Parathyroid adenoma (tissue), 2 donors: ENCODE measurements around the gene MAGI2.

ENCODE experiments used
- H2AFZ ChIP-seq: fragments of 300-600 bp; sonication (generic); one replicate; pipeline ENCODE4 v1.7.0; 2017; ENCODE audit warnings: antibody characterized with exemption, mild to moderate bottlenecking
- H3K27ac ChIP-seq: fragments of 300-600 bp; sonication (generic); one replicate; pipeline ENCODE4 v1.7.0; 2017
- H3K27me3 ChIP-seq: fragments of 300-600 bp; sonication (generic); one replicate; pipeline ENCODE4 v1.7.0; 2017; ENCODE audit warnings: low read length; ENCODE audit not compliant: control insufficient read depth, insufficient read depth
- H3K36me3 ChIP-seq: fragments of 300-600 bp; sonication (generic); one replicate; pipeline ENCODE4 v1.7.0; 2017; ENCODE audit warnings: low read length; ENCODE audit not compliant: control insufficient read depth, insufficient read depth
- H3K4me1 ChIP-seq: fragments of 300-600 bp; sonication (generic); one replicate; pipeline ENCODE4 v1.7.0; 2017; ENCODE audit warnings: control low read depth
- H3K4me2 ChIP-seq: fragments of 300-600 bp; sonication (generic); one replicate; pipeline ENCODE4 v1.7.0; 2017; ENCODE audit warnings: low read length
- H3K4me3 ChIP-seq: fragments of 300-600 bp; sonication (generic); one replicate; pipeline ENCODE4 v1.7.0; 2017; ENCODE audit warnings: low read depth, low read length
- H3K79me2 ChIP-seq: fragments of 300-600 bp; sonication (generic); one replicate; pipeline ENCODE4 v1.7.0; 2017; ENCODE audit warnings: control low read depth
- H3K9ac ChIP-seq: fragments of 300-600 bp; sonication (generic); one replicate; pipeline ENCODE4 v1.7.0; 2017; ENCODE audit warnings: mild to moderate bottlenecking
- H3K9me3 ChIP-seq: fragments of 300-600 bp; sonication (generic); one replicate; pipeline ENCODE4 v1.7.0; 2017; ENCODE audit warnings: low read length; ENCODE audit not compliant: control insufficient read depth
- CTCF ChIP-seq: fragments of 300-600 bp; sonication (generic); IDR thresholded peaks from one replicate; pipeline ENCODE4 v1.7.0; 2017; ENCODE audit warnings: antibody characterized with exemption, mild to moderate bottlenecking
- donor health status: primary hyperparathyroidism.

MAGI2 gene

GRCh38 chr7:79290841-79291497 lies 162.5 kb downstream of the MAGI2 start:
- no peaks in the 10 kb centered on the region for H3K36me3 ChIP-seq

GRCh38 chr7:79290398-79290797 lies 163.1 kb downstream of the MAGI2 start:
- Histone ChIP-seq H3K36me3 (no peaks in the 10 kb centered on the region), H3K9me3 (no peaks in the 10 kb centered on the region), H3K27me3 (no peaks in the 10 kb centered on the region), H3K79me2 (no peaks in the 10 kb centered on the region), H2AFZ (no peak overlapping the region), H3K27ac (no peak overlapping the region), H3K9ac (no peak overlapping the region), H3K4me1 (no peaks in the 10 kb centered on the region), H3K4me2 (no peak overlapping the region), H3K4me3 (no peak overlapping the region)
- no peak for TF ChIP-seq CTCF

More at GRCh38 chr7:79290841-79291497, 162.5 kb downstream of the MAGI2 start:
- no peak overlapping the region for H3K4me2 ChIP-seq
- H3K9me3 ChIP-seq: no peaks in the 10 kb centered on the region
- no peak overlapping the region for H2AFZ ChIP-seq
- no peaks in the 10 kb centered on the region for H3K4me1 ChIP-seq
- no peak overlapping the region for H3K4me3 ChIP-seq
- no peaks in the 10 kb centered on the region for H3K79me2 ChIP-seq
- no peak for TF ChIP-seq CTCF
- H3K27me3 ChIP-seq: no peaks in the 10 kb centered on the region
- no peak overlapping the region for H3K27ac ChIP-seq
- H3K9ac ChIP-seq: no peak overlapping the region

- H3K9ac ChIP-seq: no peak overlapping the region
- H3K4me3 ChIP-seq: no peak overlapping the region
- H3K9me3 ChIP-seq: no peaks in the 10 kb centered on the region
- no peaks in the 10 kb centered on the region for H3K4me1 ChIP-seq
- H2AFZ ChIP-seq: no peak overlapping the region
- TF ChIP-seq CTCF: no peak
- no peaks in the 10 kb centered on the region for H3K36me3 ChIP-seq
- H3K27me3 ChIP-seq: no peaks in the 10 kb centered on the region
- no peak overlapping the region for H3K4me2 ChIP-seq
- H3K27ac ChIP-seq: no peak overlapping the region
- H3K79me2 ChIP-seq: no peaks in the 10 kb centered on the region
Observed at GRCh38 chr7:79288655-79289054, 164.8 kb downstream of the MAGI2 start.

- no peak for TF ChIP-seq CTCF
- no peaks in the 10 kb centered on the region for H3K79me2 ChIP-seq
- H3K4me2 ChIP-seq: no peak overlapping the region
- H3K27me3 ChIP-seq: no peaks in the 10 kb centered on the region
- H3K9me3 ChIP-seq: no peaks in the 10 kb centered on the region
- no peak overlapping the region for H3K27ac ChIP-seq
- no peaks in the 10 kb centered on the region for H3K4me1 ChIP-seq
- no peaks in the 10 kb centered on the region for H3K36me3 ChIP-seq
- H3K9ac ChIP-seq: no peak overlapping the region
- H3K4me3 ChIP-seq: no peak overlapping the region
- no peak overlapping the region for H2AFZ ChIP-seq
Observed at GRCh38 chr7:79287981-79288380, 165.5 kb downstream of the MAGI2 start.

GRCh38 chr7:79286181-79286580 lies 167.3 kb downstream of the MAGI2 start:
- Histone ChIP-seq H2AFZ (no peak overlapping the region), H3K27ac (no peak overlapping the region), H3K4me1 (no peaks in the 10 kb centered on the region), H3K9me3 (no peaks in the 10 kb centered on the region), H3K79me2 (no peaks in the 10 kb centered on the region), H3K9ac (no peak overlapping the region), H3K4me2 (no peak overlapping the region), H3K36me3 (no peaks in the 10 kb centered on the region), H3K4me3 (no peak overlapping the region), H3K27me3 (no peaks in the 10 kb centered on the region)
- no peak for TF ChIP-seq CTCF
